Daoy (cell line): Measurements from ENCODE around the gene CSTPP1. TPM values are rescaled to one million over a fixed set of nuclear protein-coding genes. Genes with fewer than 3 reads are reported as not detected.
"Not testable (repeated sequence)": the region's sequence is repeated elsewhere in the genome, so short reads cannot be mapped to it uniquely, and the experiment has no call there.

Experiments
- DNase-seq: peaks from one replicate; pipeline ENCODE4 v3.0.0-alpha.2; 2015; ENCODE audit warnings: low read depth
- total RNA-seq: library from RNA; depleted of rRNA; stranded (reverse); fragments of >200 nt; shearing (Covaris generic); gene quantifications from 2 replicates; pipeline ENCODE4 v1.2.3, GENCODE V29; 2014

Gene CSTPP1
- total RNA-seq, 1 experiment from 2014 or later = 16.1 TPM

- no peak for DNase-seq
Measured at GRCh38 chr11:46912526-46913150, 23.9 kb upstream of the CSTPP1 start.

- no peak for DNase-seq
Measured at GRCh38 chr11:46913484-46913883, 23.1 kb upstream of the CSTPP1 start.

- DNase-seq = peak; percentile 57
Measured at GRCh38 chr11:46914363-46914762, 22.2 kb upstream of the CSTPP1 start.

- no peak for DNase-seq
Measured at GRCh38 chr11:46914910-46915309, 21.7 kb upstream of the CSTPP1 start.

GRCh38 chr11:46916286-46917108, 20.1 kb upstream of the CSTPP1 start:
- peak; percentile 75 for DNase-seq

- no peak for DNase-seq
Measured at GRCh38 chr11:46917109-46917761, 19.3 kb upstream of the CSTPP1 start.

GRCh38 chr11:46917762-46918082, 18.8 kb upstream of the CSTPP1 start:
- DNase-seq = no peak

GRCh38 chr11:46918083-46918787, 18.3 kb upstream of the CSTPP1 start, which contains the start of gene LRP4:
Gene LRP4 (minus strand): TSS chr11:46918550. CDS start chr11:46918379, 171 bp downstream.
- peak; percentile 66 for DNase-seq

- DNase-seq = no peak
Measured at GRCh38 chr11:46918788-46919513, 17.6 kb upstream of the CSTPP1 start.

- DNase-seq = peak; percentile 97
Measured at GRCh38 chr11:46920755-46921154, 15.8 kb upstream of the CSTPP1 start.

GRCh38 chr11:46927928-46928327, 8.6 kb upstream of the CSTPP1 start:
- not testable (repeated sequence) for DNase-seq

GRCh38 chr11:46928701-46929100, 7.9 kb upstream of the CSTPP1 start:
- not testable (repeated sequence) for DNase-seq

- DNase-seq = peak; percentile 71
Measured at GRCh38 chr11:46930089-46930488, 6.5 kb upstream of the CSTPP1 start.

GRCh38 chr11:46942172-46942571, 5.6 kb downstream of the CSTPP1 start:
- no peak for DNase-seq

- DNase-seq = no peak
Measured at GRCh38 chr11:46944356-46945075, 8.0 kb downstream of the CSTPP1 start.

GRCh38 chr11:46947399-46948077, 11.0 kb downstream of the CSTPP1 start:
- DNase-seq = no peak

- peak; percentile 64 for DNase-seq
Measured at GRCh38 chr11:46948378-46949131, 12.0 kb downstream of the CSTPP1 start.

GRCh38 chr11:46949297-46949696, 12.7 kb downstream of the CSTPP1 start:
- DNase-seq = no peak

GRCh38 chr11:46951864-46952263, 15.3 kb downstream of the CSTPP1 start:
- DNase-seq = peak; percentile 42
